Activated T-helper 1 cell treated with anti-CD3 and anti-CD28 coated beads, Interleukin-12 subunit alpha, Interleukin-12 subunit beta, Interleukin-2, Interleukin-4 antibody, amounts not matched to agents 30 ng/mL and 10 ng/mL and 1 ng/mL, durations not matched to agents 14 hours and 24 hours and 36 hours (primary cell): ENCODE data around the gene CCDC188. TPM values are rescaled to one million over a fixed set of nuclear protein-coding genes. Genes with fewer than 3 reads are reported as not detected.

Experiments
- total RNA-seq: library from RNA; stranded (reverse); gene quantifications from 2 replicates; pipeline ENCODE4 v1.2.3, GENCODE V29; 2022

Gene CCDC188
- total RNA-seq, 1 donor from 2014 or later = 0.26 TPM

Other genes with a start within 250 kb of the CCDC188 start
- gene COMT, start 209.3 kb downstream of the CCDC188 start, total RNA-seq = 99.4 and 112 TPM in 2 replicates
- gene TXNRD2, start 209.2 kb downstream of the CCDC188 start, total RNA-seq = 19.0 and 20.0 TPM in 2 replicates
- gene ARVCF, start 134.2 kb downstream of the CCDC188 start, total RNA-seq = 2.4 and 3.1 TPM in 2 replicates
- 29.2 and 30.0 TPM in 2 replicates for gene TANGO2, start 129.9 kb downstream of the CCDC188 start, total RNA-seq
- gene DGCR8, start 70.8 kb downstream of the CCDC188 start, total RNA-seq = 79.3 and 81.0 TPM in 2 replicates
- gene RANBP1, start 35.0 kb downstream of the CCDC188 start, total RNA-seq = 509 and 524 TPM in 2 replicates
- 142 and 161 TPM in 2 replicates for gene TRMT2A, start 33.8 kb downstream of the CCDC188 start, total RNA-seq
- 83.9 and 92.3 TPM in 2 replicates for gene ZDHHC8, start 19.3 kb downstream of the CCDC188 start, total RNA-seq
- 1.7 and 1.9 TPM in 2 replicates for gene RTN4R, start 117.3 kb upstream of the CCDC188 start, total RNA-seq
- 35.5 and 40.6 TPM in 2 replicates for gene DGCR6L, start 169.0 kb upstream of the CCDC188 start, total RNA-seq
- gene ZNF74, start 243.1 kb upstream of the CCDC188 start, total RNA-seq = 14.3 and 15.2 TPM in 2 replicates